Loucy (cell line): ENCODE measurements around the gene FAT4.

Experiments used
- H2AFZ ChIP-seq: fragments of 200-600 bp; sonication (generic); 2 replicates; pipeline ENCODE4 v1.6.0; 2016; ENCODE audit warnings: antibody characterized with exemption, mild to moderate bottlenecking, low read length, moderate library complexity
- H3F3A ChIP-seq: fragments of 200-600 bp; 2 replicates; pipeline ENCODE4 v1.6.0; 2016; ENCODE audit warnings: antibody characterized with exemption, low read depth, mild to moderate bottlenecking
- H3K27me3 ChIP-seq: fragments of 200-600 bp; sonication (generic); 2 replicates; pipeline ENCODE4 v1.6.1; 2014; ENCODE audit warnings: low read length, mild to moderate bottlenecking; ENCODE audit not compliant: insufficient read depth, poor library complexity, severe bottlenecking
- H3K36me3 ChIP-seq: fragments of 200-600 bp; sonication (generic); 2 replicates; pipeline ENCODE4 v1.6.1; 2016; ENCODE audit warnings: low read length; ENCODE audit not compliant: insufficient read depth
- H3K4me1 ChIP-seq: fragments of 200-600 bp; sonication (generic); 2 replicates; pipeline ENCODE4 v1.5.1; 2014; ENCODE audit warnings: low read length, mild to moderate bottlenecking; ENCODE audit not compliant: insufficient read depth, poor library complexity, severe bottlenecking
- H3K4me2 ChIP-seq: fragments of 200-600 bp; sonication (generic); 2 replicates; pipeline ENCODE4 v1.6.0; 2014; ENCODE audit warnings: antibody characterized with exemption, low read length, low read depth, mild to moderate bottlenecking; ENCODE audit not compliant: poor library complexity, severe bottlenecking
- H3K4me3 ChIP-seq: fragments of 200-600 bp; sonication (generic); 2 replicates; pipeline ENCODE4 v1.5.1; 2014; ENCODE audit warnings: low read length, mild to moderate bottlenecking, mixed read lengths; ENCODE audit not compliant: poor library complexity, severe bottlenecking
- H3K79me2 ChIP-seq: fragments of 200-600 bp; sonication (generic); 2 replicates; pipeline ENCODE4 v1.6.1; 2014; ENCODE audit warnings: low read length; ENCODE audit not compliant: insufficient read depth
- H3K9ac ChIP-seq: fragments of 200-600 bp; sonication (generic); 2 replicates; pipeline ENCODE4 v1.6.0; 2014; ENCODE audit warnings: mild to moderate bottlenecking, low read depth, low read length, moderate library complexity; ENCODE audit not compliant: poor library complexity, severe bottlenecking
- H3K9me2 ChIP-seq: fragments of 200-600 bp; sonication (generic); replicated peaks from 2 replicates; pipeline ENCODE4 v1.6.1; 2016; ENCODE audit warnings: low read depth, low read length, mixed read lengths
- H3K9me3 ChIP-seq: fragments of 200-600 bp; sonication (generic); 2 replicates; pipeline ENCODE4 v1.6.1; 2014; ENCODE audit warnings: mild to moderate bottlenecking, antibody characterized with exemption, low read length, low read depth; ENCODE audit not compliant: insufficient read depth
- H4K20me1 ChIP-seq: fragments of 200-600 bp; sonication (generic); 2 replicates; pipeline ENCODE4 v1.6.0; 2014; ENCODE audit warnings: antibody characterized with exemption, low read length, mild to moderate bottlenecking; ENCODE audit not compliant: insufficient read depth, poor library complexity, severe bottlenecking
- CTCF ChIP-seq: fragments of 200-600 bp; sonication (generic); conservative IDR thresholded peaks from 2 replicates; pipeline ENCODE4 v1.5.1; 2014; ENCODE audit warnings: mild to moderate bottlenecking, antibody characterized with exemption, low read length
- EZH2phosphoT487 ChIP-seq: fragments of 200-600 bp; IDR thresholded peaks from 2 replicates; pipeline ENCODE4 v1.6.1; 2018; ENCODE audit warnings: antibody characterized with exemption, mild to moderate bottlenecking, moderate library complexity, borderline replicate concordance

Gene FAT4

GRCh38 chr4:125359960-125360634 lies 45.3 kb downstream of the FAT4 start:
- H3K9ac ChIP-seq, result no peak overlapping the region
- peak overlapping the region; percentile 43; the same call in 1 of the 2 replicates for H2AFZ ChIP-seq
- H3K4me2 ChIP-seq, result no peak overlapping the region
- H3K79me2 ChIP-seq, result no peaks in the 10 kb centered on the region
- no peaks in the 10 kb centered on the region for H3K9me2 ChIP-seq
- H3K4me3 ChIP-seq, result no peak overlapping the region
- no peaks in the 10 kb centered on the region for H3K9me3 ChIP-seq
- no peaks in the 10 kb centered on the region for H3K4me1 ChIP-seq
- H4K20me1 ChIP-seq, result no peaks in the 10 kb centered on the region
- H3F3A ChIP-seq, result no peaks in the 10 kb centered on the region
- no peaks in the 10 kb centered on the region for H3K36me3 ChIP-seq
- TF ChIP-seq CTCF (no peak), EZH2phosphoT487 (no peak)
- H3K27me3 ChIP-seq, result no peaks in the 10 kb centered on the region

- TF ChIP-seq EZH2phosphoT487 (no peak), CTCF (no peak)
- Histone ChIP-seq H3K9me3 (no peaks in the 10 kb centered on the region), H3K4me1 (no peaks in the 10 kb centered on the region), H3K36me3 (no peaks in the 10 kb centered on the region), H4K20me1 (no peaks in the 10 kb centered on the region), H2AFZ (no peak overlapping the region), H3K4me3 (no peak overlapping the region), H3K79me2 (no peaks in the 10 kb centered on the region), H3K9me2 (no peaks in the 10 kb centered on the region), H3F3A (no peaks in the 10 kb centered on the region), H3K9ac (no peak overlapping the region), H3K27me3 (no peaks in the 10 kb centered on the region), H3K4me2 (no peak overlapping the region)
Observed at GRCh38 chr4:125360727-125361126, 46.0 kb downstream of the FAT4 start.
